ENCODE results near the gene ATP2C2.
A peak's percentile ranks its signal among the peaks of the same experiment; 100 is the strongest.
"Not testable (repeated sequence)": the region's sequence is repeated elsewhere in the genome, so short reads cannot be mapped to it uniquely, and the experiment has no call there.

Gene ATP2C2

GRCh38 chr16:84369105-84369504 is 767 bp downstream of the ATP2C2 start:
- no peak for DNase-seq

GRCh38 chr16:84369938-84370627 is 1.7 kb downstream of the ATP2C2 start:
- no peak for DNase-seq

GRCh38 chr16:84370723-84371552 is 2.6 kb downstream of the ATP2C2 start:
- no peak for DNase-seq

- DNase-seq = no peak
Observed at GRCh38 chr16:84371553-84371865, 3.2 kb downstream of the ATP2C2 start.

GRCh38 chr16:84373907-84374489 is 5.7 kb downstream of the ATP2C2 start:
- DNase-seq = no peak

GRCh38 chr16:84378099-84378498 is 9.8 kb downstream of the ATP2C2 start:
- no peak for DNase-seq

GRCh38 chr16:84378567-84378966 is 10.2 kb downstream of the ATP2C2 start:
- no peak for DNase-seq

- DNase-seq = no peak
Observed at GRCh38 chr16:84379008-84379708, 10.8 kb downstream of the ATP2C2 start.

GRCh38 chr16:84379709-84380362 is 11.5 kb downstream of the ATP2C2 start:
- DNase-seq = no peak

- no peak for DNase-seq
Observed at GRCh38 chr16:84380405-84380804, 12.1 kb downstream of the ATP2C2 start.

GRCh38 chr16:84382396-84382795 is 14.1 kb downstream of the ATP2C2 start:
- no peak for DNase-seq

- DNase-seq = no peak
Observed at GRCh38 chr16:84383106-84383505, 14.8 kb downstream of the ATP2C2 start.

- no peak for DNase-seq
Observed at GRCh38 chr16:84386047-84386446, 17.7 kb downstream of the ATP2C2 start.

- no peak for DNase-seq
Observed at GRCh38 chr16:84387021-84387420, 18.7 kb downstream of the ATP2C2 start.

- no peak for DNase-seq
Observed at GRCh38 chr16:84390131-84390785, 21.9 kb downstream of the ATP2C2 start.

- no peak for DNase-seq
Observed at GRCh38 chr16:84391151-84392030, 23.1 kb downstream of the ATP2C2 start.

- DNase-seq = no peak
Observed at GRCh38 chr16:84392031-84392360, 23.7 kb downstream of the ATP2C2 start.

- not testable (repeated sequence) for DNase-seq
Observed at GRCh38 chr16:84396082-84396481, 27.7 kb downstream of the ATP2C2 start.

- no peak for DNase-seq
Observed at GRCh38 chr16:84396537-84397008, 28.2 kb downstream of the ATP2C2 start.

GRCh38 chr16:84397090-84397489 is 28.8 kb downstream of the ATP2C2 start:
- DNase-seq = no peak

- peak; percentile 37 for DNase-seq
Observed at GRCh38 chr16:84398701-84399100, 30.4 kb downstream of the ATP2C2 start.
